Spinal cord (tissue), 10 donors: ENCODE data around the gene RAPGEF5. TPM values are rescaled to one million over a fixed set of nuclear protein-coding genes. Genes with fewer than 3 reads are reported as not detected.
A peak's percentile ranks its signal among the peaks of the same experiment; 100 is the strongest.

ENCODE experiments used
- DNase-seq, 6 donors: peaks; one replicate each; pipeline versions ENCODE4 v3.0.0 to v3.0.0-alpha.2; 2013 to 2015; ENCODE audit warnings: low spot score in 6 of 6, low read depth in 4 of 6
- H3K27ac ChIP-seq: one replicate; pipeline ENCODE4 v1.5.1; 2013; ENCODE audit warnings: low read depth, low read length, control low read depth
- H3K27me3 ChIP-seq: one replicate; pipeline ENCODE4 v1.6.1; 2013; ENCODE audit warnings: low read length; ENCODE audit not compliant: control insufficient read depth, insufficient read depth
- H3K36me3 ChIP-seq: one replicate; pipeline ENCODE4 v1.6.1; 2013; ENCODE audit warnings: low read length; ENCODE audit not compliant: control insufficient read depth, insufficient read depth
- H3K4me1 ChIP-seq: one replicate; pipeline ENCODE4 v1.6.1; 2013; ENCODE audit warnings: low read length; ENCODE audit not compliant: control insufficient read depth, insufficient read depth
- H3K4me3 ChIP-seq: one replicate; pipeline ENCODE4 v1.5.1; 2013; ENCODE audit warnings: low read depth, low read length, control low read depth
- H3K9me3 ChIP-seq: one replicate; pipeline ENCODE4 v1.6.1; 2013; ENCODE audit warnings: low read length; ENCODE audit not compliant: control insufficient read depth, insufficient read depth
- WGBS: methylation state at CpG from one replicate; pipeline ENCODE4 v1.1.5; 2013; ENCODE audit warnings: missing lambda C conversion rate; ENCODE audit not compliant: insufficient coverage; 5-methylcytosine and 5-hydroxymethylcytosine counted together
- polyA plus RNA-seq, 2 donors: library from polyadenylated mRNA; unstranded; fragments of 120-200 nt; gene quantifications; one replicate each; pipeline ENCODE4 v1.2.1, GENCODE V29; 2013; ENCODE audit not compliant: insufficient read length in 2 of 2
- total RNA-seq, 2 donors: library from RNA; depleted of rRNA in 1 of 2; stranded (reverse); fragments of 120-200 nt in 1 of 2; fragments of >200 nt in 1 of 2; gene quantifications; one replicate each; pipeline versions ENCODE4 v1.2.3 to v1.2.4, GENCODE V29; 2013 to 2014
- donor health status: healthy.

RAPGEF5 gene
- total and polyA plus RNA-seq, 4 donors: 19.5 to 121 (median 48.8) TPM

DNA sequence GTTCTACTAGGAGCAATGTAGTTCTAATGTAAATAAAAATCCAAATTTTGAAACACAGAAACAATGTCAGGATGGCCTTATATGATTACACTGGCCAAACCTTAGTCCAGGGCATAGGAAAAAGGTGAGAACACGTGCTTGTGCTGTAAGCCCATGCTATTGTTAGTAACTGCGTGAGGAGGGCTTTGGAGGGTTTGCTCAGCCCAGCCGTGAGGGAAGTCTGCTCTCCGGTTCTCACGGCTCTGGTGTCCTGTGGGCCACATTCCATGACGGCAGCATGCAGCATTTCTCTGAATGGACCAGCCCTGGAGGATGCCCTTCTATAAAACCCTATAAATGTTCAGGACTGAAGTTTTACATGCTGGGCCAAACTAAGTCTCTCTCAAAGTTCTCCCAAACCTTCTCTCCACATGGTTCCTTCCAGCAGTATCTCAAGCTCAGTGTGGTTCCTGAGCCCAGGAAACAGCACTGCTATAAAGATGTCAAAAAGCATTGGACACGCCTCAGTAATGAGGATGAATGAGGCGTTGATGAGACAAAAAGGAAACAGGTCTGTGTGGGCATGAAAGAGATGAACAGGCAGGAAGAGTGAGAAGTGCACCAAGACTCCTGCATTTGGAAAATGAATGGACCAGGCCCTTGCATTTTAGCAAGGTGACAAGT is 236.4 kb downstream of the RAPGEF5 start:
- Histone ChIP-seq H3K27ac (no peak overlapping the region), H3K27me3 (no peaks in the 10 kb centered on the region), H3K9me3 (no peaks in the 10 kb centered on the region), H3K36me3 (no peaks in the 10 kb centered on the region), H3K4me3 (no peak overlapping the region), H3K4me1 (no peaks in the 10 kb centered on the region)
- DNase-seq: no peak
- 52% methylated on average over 8 of the region's 8 CpGs for WGBS

DNA sequence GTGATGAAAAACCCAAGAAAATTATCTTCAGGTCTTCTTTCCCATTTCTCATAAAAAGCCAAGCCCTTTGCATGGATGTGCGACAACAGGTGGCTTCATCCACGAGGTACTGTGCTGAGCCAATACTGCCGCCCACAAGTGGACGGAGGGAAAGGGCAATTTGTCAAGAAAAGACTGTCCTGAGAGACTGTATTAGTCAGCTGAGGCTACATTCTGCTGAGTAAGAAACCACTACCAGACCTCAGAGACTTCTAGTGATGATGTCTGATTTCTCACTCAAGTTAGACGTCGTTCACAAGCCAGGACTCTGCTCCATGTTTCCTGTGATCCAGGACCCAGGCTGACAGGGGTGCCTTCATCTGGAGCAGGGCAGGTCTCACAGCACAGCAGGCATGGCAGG is 239.7 kb downstream of the RAPGEF5 start:
- Histone ChIP-seq H3K27ac (no peak overlapping the region), H3K9me3 (no peaks in the 10 kb centered on the region), H3K36me3 (no peaks in the 10 kb centered on the region), H3K4me3 (no peak overlapping the region), H3K27me3 (no peaks in the 10 kb centered on the region), H3K4me1 (no peaks in the 10 kb centered on the region)
- no peak for DNase-seq
- WGBS: 100% methylated on average over 6 of the region's 6 CpGs

DNA sequence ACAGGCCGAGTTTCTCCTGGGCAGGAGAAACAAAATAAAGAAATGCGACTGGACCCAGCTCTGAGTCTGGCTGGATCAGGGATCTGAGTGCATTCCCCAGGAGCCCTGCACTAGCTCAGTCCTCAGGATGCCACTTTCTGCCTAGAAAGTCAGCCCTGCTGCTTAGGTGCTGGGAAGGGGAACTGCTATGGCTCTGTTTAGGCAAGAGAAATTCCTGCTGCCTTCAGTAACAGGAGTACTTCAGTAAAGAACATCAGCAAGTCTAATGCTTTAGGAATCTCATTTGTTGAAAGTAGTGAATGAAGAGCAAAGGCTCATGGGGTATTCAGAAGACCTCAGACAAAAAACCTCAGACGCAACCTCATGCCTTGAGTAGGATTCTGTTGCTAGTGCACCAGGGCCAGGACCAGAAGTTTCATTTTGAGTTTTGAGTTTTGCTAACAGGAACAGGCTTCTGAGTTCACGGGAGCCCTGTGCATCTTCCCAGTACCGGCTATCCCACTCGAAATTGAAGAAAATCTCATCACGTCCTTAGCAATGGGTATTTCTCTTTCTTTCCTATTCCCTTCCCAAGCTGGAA is 240.4 kb downstream of the RAPGEF5 start:
- H3K36me3 ChIP-seq: no peaks in the 10 kb centered on the region
- no peaks in the 10 kb centered on the region for H3K9me3 ChIP-seq
- H3K27ac ChIP-seq: no peak overlapping the region
- WGBS: 97% methylated on average over 3 of the region's 7 CpGs
- H3K4me3 ChIP-seq: no peak overlapping the region
- no peak for DNase-seq
- no peaks in the 10 kb centered on the region for H3K4me1 ChIP-seq
- no peaks in the 10 kb centered on the region for H3K27me3 ChIP-seq

DNA sequence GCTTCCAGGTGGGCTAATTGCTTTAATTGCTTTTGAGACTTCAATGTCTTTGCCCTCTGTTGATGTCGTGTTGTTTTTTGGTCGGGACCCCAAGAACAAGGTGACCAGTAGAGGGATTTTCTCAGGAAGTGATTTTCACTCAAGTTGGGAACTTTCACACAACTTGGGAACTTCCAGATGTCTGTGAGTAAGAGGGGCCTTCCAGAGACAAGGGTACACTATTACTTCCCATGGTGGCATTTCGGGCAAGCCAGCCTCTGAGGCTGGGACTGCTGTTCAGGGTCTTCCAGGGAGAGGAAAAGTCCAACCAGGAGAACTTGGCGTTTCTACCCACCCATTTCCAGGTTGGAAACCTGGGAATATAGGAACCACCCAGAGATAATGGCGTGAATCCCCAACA is 241.3 kb downstream of the RAPGEF5 start:
- Histone ChIP-seq H3K9me3 (no peaks in the 10 kb centered on the region), H3K4me3 (no peak overlapping the region), H3K36me3 (no peaks in the 10 kb centered on the region), H3K4me1 (no peaks in the 10 kb centered on the region), H3K27me3 (no peaks in the 10 kb centered on the region), H3K27ac (no peak overlapping the region)
- 86% methylated on average over 2 of the region's 5 CpGs for WGBS
- no peak for DNase-seq

DNA sequence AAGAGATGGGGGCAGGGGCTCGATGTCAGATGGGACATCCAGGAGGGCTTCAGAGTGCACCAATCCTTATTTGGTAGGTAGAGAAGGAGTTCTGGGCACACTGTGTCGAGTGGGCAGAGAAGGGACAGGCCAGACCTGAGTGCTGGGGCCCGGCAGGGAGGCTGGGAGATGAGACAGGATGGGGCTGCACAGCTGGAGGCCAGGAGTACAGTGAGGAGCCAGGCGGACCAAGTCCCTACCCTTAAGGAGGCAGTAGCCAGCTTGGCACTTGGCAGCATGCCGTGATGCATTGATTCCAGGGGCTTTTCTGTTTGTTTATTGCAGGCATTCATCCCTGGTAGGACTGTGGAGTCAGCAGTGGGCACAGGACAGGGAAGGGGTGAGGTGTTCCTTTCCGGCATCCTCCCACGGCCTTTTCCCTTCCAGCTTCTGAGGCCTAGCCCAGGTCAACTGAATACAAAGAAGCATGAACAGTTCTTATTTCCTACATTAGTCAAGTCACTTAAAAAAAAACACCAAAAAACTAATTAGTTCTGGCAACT is 242.4 kb downstream of the RAPGEF5 start:
- Histone ChIP-seq H3K27me3 (no peaks in the 10 kb centered on the region), H3K9me3 (no peaks in the 10 kb centered on the region), H3K36me3 (no peaks in the 10 kb centered on the region), H3K27ac (no peak overlapping the region), H3K4me1 (peaks cover 6% of the 10 kb centered on the region), H3K4me3 (no peak overlapping the region)
- peak in 1 of 6 donors; percentile 27 for DNase-seq
- WGBS: 58% methylated on average over 5 of the region's 7 CpGs

DNA sequence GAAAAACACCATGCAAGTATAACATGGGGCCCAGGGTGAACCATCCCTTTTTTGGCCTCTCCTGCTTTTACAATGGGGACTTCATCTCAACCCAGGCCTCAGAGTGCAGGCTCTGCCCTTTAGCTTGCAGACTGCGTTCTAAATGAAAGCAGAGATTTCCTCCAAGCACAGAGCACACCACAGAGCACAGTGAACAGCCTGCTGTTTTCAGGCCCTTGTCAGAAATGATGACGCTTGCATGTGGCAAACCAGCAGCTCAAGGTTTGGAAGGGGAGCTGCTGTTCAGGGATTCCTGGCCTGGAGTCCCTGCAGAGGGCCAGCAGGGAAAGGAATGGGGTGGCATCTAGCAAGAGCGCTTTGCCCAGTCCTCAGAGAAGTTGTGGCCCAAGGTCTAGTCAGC is 243.9 kb downstream of the RAPGEF5 start:
- peak in 1 of 6 donors; percentile 21 for DNase-seq
- H3K4me3 ChIP-seq: no peak overlapping the region
- no peaks in the 10 kb centered on the region for H3K9me3 ChIP-seq
- H3K27ac ChIP-seq: no peak overlapping the region
- H3K36me3 ChIP-seq: no peaks in the 10 kb centered on the region
- H3K27me3 ChIP-seq: no peaks in the 10 kb centered on the region
- 70% methylated on average over 3 of the region's 3 CpGs for WGBS
- peaks cover 19% of the 10 kb centered on the region for H3K4me1 ChIP-seq

DNA sequence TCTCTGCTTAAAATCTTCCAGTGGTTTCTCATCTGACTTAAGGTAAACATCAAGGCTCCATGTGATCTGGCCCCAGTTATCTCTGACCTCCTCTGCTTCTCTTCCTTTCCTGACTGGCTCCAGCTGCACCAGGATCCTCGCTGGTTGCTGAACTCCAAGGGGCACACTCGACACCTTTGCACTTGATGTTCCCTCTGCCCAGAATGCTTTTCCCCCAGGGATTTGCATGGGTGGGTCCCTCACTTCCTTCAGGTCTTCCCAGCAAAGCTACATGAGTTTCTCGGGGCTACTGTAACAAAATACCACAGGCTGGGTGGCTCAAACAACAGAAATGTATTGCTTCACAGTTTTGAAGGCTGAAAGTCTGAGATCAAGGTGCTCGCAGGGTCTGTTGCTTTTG is 245.3 kb downstream of the RAPGEF5 start:
- WGBS: 91% methylated on average over 2 of the region's 4 CpGs
- H3K27ac ChIP-seq: no peak overlapping the region
- H3K4me1 ChIP-seq: peaks cover 25% of the 10 kb centered on the region

DNA sequence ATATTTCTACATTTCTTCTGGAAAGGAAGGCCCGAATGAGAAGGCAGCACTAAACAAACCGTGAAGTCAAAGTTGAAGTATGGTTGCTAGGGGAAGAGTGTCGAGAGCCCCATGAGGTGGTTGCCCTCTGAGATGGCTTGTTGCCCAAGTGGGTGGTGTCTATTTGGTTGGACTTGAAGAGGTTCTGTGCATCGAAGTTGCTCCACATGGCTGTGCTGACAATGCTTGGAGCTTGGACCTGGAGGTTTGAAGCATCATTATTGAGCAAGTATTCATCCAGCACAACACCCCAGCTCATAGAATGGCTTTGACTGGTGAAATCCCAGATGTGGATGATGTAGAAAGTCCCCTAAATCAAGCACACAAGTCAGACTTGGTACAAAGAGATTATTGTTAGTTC is 246.1 kb downstream of the RAPGEF5 start:
- Histone ChIP-seq H3K36me3 (no peaks in the 10 kb centered on the region), H3K4me1 (peaks cover 25% of the 10 kb centered on the region), H3K27ac (no peak overlapping the region), H3K9me3 (no peaks in the 10 kb centered on the region), H3K4me3 (no peak overlapping the region), H3K27me3 (no peaks in the 10 kb centered on the region)
- 52% methylated on average over 3 of the region's 4 CpGs for WGBS
- DNase-seq: peak in 1 of 6 donors; percentile 22

More for the DNA sequence above, 245.3 kb downstream of the RAPGEF5 start:
- no peak for DNase-seq
- Histone ChIP-seq H3K4me3 (no peak overlapping the region), H3K36me3 (no peaks in the 10 kb centered on the region), H3K27me3 (no peaks in the 10 kb centered on the region), H3K9me3 (no peaks in the 10 kb centered on the region)

DNA sequence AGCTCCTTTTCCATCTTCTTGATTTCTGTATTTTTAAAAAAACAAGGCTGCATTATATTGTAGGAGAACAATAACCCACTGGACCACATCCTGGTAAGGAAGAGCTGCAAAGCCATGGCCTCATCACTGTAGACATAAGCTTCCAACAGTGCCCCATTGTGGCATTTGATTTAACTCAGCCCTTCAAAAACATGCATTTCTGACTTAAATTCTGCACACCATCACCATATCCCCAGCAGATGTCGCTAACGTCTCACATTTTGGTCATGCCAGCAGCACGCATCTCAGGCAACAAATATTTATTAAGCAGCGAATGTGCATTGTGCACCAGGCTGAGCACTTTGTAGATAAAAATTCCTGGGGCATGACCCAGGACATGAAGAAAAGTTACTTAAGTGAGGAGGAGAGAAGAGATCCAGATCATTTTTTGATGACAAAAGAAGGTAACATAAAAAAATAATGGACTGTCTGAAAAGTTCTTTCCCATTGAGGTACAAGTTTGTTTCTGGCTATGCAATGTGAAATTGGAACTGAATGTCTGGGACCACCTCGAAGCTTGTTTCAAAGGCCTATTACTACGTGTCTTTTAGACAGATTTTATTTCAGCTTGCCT is 246.6 kb downstream of the RAPGEF5 start:
- H3K9me3 ChIP-seq: no peaks in the 10 kb centered on the region
- H3K4me3 ChIP-seq: no peak overlapping the region
- DNase-seq: peak; percentile 80 to 98 (median 88)
- H3K36me3 ChIP-seq: no peaks in the 10 kb centered on the region
- WGBS: 4% methylated on average over 4 of the region's 6 CpGs
- H3K4me1 ChIP-seq: peaks cover 25% of the 10 kb centered on the region
- H3K27me3 ChIP-seq: no peaks in the 10 kb centered on the region
- peak overlapping the region; percentile 2 for H3K27ac ChIP-seq
